Hypothalamus (tissue), 51 donors: ENCODE measurements around the gene ADK.
"Not testable (repeated sequence)": the region's sequence is repeated elsewhere in the genome, so short reads cannot be mapped to it uniquely, and the experiment has no call there.

ENCODE experiments used
- DNase-seq, 51 donors: peaks; one replicate each; lab custom pipeline; 2025; lab: John Stamatoyannopoulos, UW

Gene ADK

DNA sequence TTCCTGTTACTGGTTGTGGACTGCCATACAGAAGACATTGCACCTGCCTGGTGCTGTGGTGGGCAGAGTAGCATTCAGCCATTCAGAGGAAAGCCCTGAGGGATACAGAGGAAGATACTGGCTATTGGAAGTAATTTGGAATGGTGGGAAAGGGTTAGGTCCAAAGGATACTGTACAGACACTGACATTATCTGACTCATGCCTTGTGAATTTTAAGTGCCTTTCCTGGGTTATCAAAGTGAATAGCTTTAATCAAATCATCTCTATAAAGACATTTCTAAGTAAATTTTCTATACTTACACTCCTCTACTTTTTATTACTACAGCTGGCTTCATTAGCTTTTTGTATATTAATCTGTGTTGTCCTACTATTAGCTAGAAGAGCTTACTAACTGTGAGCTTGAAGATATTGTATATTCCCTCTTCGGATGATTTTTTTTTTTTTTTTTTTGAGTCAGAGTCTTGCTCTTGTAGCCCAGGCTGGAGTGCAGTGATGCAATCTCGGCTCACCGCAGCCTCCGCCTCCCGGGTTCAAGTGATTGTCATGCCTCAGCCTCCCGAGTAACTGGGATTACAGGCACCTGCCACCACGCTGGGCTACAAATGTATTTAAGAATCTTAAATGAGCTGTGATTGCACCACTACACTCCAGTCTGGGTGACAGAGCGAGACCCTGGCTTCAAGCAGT lies 186.5 kb downstream of the ADK start:
- DNase-seq = no peak

DNA sequence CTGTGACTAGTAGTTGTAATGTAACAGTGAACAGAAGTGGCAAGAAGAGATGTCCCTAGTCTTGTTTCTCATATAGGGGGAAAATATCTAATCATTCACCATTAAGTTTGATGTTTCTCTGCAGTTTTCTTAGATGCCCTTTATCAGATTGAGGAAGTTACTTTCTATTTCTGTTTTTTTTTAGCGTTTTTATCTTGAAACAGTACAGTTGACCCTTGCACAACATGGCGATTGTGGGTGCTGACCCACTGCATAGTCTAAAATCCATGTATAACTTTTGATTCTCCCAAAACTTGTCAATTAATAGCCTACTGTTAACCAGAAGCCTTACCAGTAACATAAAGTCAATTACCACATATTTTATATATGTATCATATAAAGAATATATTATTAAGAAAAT lies 192.0 kb downstream of the ADK start:
- no peak for DNase-seq

DNA sequence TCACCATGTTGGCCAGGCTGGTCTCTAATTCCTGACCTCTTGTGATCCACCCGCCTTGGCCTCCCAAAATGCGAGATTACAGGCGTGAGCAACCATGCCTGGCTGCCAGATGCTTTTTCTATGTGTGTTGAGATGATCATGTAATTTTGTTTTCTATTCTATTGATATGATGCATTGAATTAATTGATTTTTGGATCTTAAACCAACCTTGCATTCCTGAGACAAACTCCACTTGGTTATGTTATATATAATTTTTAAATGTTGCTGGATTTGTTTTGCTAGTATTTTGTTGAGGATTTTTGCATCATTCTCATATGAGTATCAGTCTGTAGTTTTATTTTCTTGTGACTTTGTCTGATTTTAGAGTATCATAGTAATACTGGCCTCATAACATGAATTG lies 192.8 kb downstream of the ADK start:
- DNase-seq = no peak

DNA sequence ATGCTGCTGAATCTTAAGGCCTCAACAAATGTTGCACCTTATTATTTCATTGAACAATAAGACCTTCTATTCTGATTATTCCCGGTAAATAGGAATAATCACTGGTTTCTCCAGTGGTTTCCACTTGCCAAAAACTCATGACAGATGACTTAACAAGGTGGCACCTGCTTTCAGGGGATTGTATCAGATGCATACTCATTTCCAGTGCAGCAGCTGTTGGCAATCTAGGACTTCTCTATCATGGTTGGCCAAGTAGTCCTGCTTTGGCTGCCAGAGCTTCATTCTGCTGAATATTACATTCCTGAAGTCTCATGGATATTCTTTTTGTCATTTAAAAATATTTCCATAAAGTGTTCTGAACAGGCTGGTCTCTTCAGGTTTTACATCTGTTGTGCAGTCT lies 193.3 kb downstream of the ADK start:
- DNase-seq = no peak

DNA sequence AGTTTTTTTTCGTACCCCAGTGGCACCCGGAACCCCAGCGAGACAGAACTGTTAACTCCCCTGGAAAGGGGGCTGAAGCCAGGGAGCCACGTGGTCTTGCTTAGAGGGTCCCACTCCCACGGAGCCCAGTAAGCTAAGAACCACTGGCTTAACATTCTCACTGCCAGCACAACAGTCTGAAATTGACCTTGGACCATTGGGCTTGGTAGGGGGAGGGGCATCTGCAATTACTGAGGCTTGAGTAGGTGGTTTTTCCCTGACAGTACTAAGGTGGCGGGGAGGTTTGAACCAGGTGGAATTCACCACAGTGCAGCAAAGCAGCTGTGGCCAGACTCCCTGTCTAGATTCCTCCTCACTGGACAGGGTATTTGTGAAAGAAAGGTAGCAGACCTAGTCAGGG lies 196.5 kb downstream of the ADK start:
- no peak for DNase-seq

DNA sequence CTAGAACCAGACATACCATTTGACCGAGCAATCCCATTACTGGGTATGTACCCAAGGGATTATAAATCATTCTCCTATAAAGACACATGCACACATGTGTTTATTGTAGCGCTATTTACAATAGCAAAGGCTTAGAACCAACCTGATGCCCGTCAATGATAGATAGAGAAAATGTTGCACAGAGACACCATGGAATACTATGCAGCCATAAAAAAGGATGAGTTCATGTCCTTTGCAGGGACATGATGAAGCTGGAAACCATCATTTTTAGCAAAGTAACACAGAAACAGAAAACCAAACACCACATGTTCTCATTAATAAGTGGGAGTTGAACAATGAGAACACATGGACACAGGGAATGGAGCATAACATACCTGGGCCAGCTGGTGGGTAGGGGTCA lies 202.0 kb downstream of the ADK start:
- not testable (repeated sequence) for DNase-seq

DNA sequence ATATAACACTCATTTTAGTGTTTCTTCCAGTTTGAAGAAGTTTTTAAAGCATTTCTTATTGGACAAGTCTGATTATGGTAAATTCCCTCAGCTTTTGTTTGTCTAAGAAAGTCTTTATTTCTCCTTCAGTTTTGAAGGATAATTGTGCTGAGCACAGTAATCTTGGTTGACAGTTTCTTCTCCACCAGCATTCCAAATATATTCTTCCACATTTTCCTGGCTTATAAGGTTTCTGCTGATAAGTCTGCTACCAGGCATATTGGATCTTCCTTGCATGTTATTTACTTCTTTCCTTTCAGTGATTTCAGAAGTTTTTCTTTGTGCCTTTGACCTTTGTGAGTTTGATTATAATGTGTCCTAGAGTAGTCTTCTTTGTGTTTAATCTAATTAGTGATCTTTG lies 210.7 kb downstream of the ADK start:
- DNase-seq = no peak

DNA sequence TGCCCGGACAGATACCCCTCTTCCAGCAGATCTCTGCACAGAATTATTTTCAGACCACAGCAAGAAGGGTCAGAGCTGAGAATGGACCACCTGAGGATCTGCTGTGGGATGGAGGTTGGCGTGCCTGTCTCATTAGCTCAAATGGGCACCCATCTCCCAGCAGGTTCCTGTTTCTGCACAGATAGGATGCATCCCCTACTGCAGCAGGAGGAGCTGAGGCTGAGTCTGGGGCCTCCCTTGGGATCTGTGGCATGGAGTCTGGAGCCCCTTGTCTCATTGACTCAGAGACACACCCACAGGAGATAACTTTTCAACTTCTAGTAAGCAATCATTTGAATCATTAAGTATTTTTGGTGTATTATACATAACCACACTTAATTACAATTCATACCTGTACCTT lies 212.7 kb downstream of the ADK start:
- DNase-seq = no peak

DNA sequence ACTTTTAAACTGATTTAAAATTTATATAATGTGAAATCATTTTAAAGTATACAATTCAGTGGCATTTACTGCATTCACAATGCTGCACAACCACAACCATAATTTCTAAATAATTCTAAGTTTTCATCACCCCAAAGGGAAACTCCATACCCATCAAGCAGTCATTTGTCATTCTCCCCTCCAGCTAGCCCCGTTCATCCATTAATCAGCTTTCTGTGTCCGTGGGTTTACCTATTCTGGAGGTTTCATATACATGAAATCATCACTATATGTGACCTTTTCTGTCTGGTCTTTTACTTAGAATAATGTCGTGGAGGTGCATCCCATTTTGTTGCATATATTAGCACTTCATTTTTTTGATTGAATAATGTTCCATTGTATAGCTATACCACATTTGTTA lies 214.1 kb downstream of the ADK start:
- DNase-seq = no peak

DNA sequence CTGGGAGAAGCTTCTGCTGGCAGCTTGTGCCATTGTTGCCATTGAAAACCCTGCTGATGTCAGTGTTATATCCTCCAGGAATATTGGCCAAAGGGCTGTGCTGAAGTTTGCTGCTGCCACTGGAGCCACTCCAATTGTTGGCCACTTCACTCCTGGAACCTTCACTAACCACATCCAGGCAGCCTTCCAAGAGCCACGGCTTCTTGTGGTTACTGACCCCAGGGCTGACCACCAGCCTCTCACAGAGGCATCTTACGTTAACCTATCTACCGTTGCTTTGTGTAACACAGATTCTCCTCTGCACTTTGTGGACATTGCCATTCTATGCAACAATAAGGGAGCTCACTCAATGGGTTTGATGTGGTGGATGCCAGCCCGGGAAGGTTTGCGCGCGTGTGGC lies 220.7 kb downstream of the ADK start:
- no peak for DNase-seq

DNA sequence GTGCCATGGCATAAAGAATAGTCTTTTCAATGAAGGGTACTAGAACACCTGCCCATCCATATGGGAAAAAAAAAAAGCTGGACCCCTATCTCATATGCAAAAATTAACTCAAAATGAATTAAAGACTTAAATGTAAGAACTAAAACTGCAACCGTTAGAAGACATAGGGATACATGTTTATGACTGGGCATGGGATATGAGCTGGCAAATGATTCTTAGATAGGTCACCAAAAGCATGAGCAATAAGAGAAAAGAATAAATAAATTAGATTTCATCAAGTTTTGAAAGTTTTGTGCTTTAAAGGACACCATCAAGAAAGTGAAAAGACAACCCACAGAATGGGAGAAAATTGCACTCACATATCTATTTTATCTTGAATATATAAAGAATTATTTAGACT lies 222.0 kb downstream of the ADK start:
- DNase-seq = no peak

DNA sequence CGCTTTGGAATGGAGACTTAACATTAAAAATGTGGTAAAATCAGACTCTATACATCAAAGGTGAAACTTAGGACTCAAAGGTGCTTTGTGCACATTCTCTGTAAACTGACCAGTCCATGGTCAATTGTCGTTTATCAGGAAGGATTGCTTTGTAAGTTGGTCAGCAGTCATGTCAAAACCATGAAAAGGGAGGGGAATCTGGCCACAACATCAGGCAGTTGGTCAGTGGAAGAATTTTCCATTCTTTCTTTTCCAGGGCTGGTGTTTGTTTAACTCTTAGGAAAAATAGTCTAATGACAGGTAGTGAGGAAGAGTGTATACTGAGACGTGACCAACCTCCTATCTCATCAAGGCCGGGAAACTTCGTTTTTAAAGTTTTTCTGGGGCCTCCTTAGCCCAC lies 226.5 kb downstream of the ADK start:
- DNase-seq = no peak

DNA sequence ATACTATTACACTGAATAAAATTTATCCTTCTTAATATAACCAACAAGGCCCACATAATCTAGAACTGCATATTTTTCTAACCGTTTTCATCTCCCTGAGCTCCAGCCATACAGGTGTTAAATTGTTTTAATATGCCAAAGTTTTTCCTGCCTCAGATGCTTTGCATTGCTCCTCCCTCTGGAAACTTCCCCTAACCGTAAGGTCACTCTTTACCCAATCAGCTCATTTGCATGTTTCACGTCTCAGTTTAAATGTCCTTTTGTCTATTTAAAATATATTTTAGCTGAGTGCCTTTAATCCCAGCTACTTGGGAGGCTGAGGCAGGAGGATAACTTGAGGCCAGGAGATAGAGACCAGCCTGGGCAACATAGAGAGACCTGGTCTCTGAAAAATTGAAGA lies 228.5 kb downstream of the ADK start:
- no peak for DNase-seq

DNA sequence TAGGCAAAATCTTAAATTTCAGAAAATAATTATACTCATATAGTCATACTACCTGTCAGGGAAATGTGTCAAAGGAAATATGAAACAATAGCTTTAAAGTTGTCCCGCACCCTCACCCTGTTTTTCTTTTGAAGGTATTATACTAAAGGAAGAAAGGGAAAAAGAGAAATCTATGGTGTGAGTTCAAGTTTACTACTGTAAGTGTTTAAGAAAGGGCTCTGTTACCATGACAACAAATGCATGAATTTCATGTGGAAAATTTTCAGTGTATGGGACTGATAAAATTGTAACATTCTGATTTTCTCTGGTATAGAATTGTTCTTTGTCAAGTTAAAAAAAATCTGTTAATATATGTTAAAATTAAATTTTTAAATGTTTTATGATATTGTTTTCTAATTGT lies 229.8 kb downstream of the ADK start:
- DNase-seq = no peak

DNA sequence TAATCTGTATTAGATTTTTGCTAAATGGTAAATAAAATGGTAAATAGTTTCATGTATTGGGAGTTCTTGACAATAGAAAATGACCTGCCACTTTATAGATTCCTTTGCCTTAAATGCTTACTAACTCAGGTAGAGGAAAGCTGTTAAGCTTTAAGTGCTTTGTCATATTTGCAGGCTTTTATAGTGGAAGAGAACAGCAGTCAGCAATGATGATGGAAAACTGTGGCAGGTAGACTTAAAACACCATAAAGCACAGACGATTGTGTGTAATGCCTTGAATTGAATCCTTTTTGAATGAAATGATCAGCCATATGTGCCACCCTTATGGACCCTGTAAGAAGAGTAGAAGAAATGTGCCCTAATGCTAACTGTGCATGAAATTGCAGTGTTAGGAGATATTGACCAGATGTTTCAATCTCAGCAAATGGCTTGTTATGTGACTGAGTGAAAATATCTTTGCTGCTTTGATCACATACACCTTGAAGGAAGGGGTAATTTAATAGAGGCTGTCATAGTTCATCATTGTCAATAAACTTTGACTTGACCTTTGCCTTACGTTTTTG lies 230.4 kb downstream of the ADK start:
- no peak for DNase-seq

DNA sequence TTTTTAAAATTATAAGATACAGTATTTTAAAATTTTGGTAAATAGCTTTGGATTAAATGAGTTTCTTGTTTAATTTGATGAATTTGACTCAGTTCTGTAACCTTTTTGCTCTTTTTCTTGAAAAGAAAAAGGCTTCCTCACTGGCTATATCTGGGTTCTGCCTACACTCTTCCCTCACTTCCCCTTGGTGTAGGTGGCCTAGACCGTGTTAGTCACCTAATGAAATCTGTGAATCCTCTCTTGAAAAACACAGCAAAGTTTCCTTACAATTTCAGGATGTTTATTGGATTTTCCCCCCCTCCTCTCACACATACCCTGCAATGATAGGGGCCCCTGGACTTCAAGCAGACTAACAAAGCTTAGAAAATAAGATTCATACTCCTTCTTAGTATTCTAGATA lies 231.6 kb downstream of the ADK start:
- no peak for DNase-seq

DNA sequence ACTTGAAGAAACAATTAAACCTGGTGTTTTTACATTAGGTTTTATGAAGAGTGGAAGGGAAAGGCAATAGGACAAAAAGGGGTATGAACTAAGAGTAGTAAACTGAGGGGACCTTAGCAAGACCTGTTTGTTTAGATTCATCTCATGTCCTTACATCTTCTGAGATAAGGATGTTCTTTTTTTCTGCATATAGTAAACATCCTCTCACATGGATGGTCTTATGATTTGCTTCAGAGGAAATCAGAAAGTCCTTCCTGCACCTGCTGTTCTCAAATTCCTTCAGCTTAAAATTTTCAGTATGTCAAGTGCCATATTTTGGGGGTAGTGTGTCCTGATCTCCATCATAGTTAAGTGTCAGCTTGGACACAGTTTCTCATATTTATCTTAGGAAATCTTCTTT lies 232.6 kb downstream of the ADK start:
- DNase-seq = no peak

DNA sequence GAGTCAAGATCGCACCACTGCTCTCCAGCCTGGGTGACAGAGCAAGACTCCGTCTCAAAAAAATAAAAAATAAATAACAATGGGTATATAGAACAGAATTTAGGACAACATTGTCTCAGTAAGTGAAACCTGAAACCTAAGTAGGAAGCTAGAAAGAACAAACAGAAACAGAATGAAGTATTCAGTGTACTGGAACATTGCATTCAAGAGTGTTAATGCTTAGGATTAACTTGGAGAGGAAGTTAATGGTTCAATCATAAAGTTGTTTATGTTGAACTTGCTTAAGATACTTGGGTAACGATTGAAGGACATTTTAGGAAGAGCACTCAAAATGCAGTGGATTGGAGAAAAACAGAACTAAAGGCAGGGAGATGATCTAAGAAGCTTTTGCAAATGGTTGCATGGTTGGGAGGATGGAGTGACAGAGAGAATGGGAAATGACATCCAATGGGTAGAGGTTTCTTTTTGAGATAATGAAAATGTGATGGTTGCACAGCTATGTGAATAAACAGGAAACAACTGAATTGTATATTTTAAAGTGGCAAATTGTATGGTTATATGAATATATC lies 233.7 kb downstream of the ADK start:
- no peak for DNase-seq

DNA sequence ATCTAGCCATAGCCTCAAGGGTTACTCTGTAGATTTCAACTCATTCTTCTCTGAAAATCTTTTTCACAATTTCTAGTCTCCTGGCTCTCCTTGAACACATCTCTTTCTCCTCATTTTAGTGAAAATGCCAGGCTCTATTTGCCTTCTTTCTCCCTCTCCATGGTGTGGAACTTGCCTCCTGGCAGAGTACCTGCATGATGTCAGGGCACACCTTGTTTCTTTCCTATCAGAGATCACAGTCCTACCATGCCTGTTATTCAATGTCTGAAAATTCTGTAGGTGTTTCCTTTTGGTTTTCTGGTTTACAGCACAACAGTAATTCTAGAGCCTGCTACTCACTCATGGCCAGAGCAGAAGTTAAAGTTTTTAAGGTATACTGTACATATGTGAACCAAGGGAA lies 237.8 kb downstream of the ADK start:
- DNase-seq = no peak

DNA sequence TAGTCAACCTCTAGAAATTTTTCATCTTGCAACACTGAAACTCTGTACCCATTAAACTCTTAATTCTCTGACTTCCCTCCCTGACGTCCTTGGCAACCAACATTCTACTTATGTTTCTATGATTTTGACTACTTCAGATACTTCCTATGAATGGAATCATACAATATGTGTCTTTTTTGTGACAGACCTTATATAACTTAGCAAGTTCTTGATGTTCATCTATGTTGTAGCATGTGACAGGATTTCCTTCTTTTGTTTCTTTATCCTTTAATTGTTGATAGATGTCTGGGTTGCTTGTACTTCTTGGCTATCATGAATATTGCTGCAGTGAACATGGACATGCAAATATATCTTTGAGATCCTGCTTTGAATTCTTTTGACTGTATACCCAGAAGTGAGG lies 240.8 kb downstream of the ADK start:
- no peak for DNase-seq

DNA sequence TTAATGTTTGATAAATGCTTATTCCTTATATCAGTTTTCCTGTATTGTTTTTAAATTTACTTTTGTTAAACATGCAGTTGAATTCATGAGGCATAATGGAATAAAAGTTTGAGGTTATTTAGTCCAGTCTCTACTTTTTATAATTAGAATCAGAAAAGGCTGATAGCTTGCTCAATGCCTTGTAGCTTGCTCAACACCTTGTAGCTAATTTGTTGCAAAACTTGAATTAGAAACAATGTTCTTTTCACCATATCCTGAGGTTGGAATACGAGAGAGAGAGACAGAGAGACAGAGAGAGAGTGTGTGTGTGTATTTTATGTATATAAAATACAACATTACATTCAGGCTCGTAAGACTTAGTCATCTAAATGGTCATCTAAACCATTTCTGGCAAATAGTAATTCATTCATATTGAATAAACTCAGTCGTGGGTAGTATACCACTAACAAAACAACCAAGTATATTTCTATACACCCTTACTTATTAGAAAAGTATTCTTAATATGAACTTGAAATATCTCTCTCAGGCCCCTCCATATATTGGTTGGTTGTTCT lies 243.5 kb downstream of the ADK start:
- no peak for DNase-seq

DNA sequence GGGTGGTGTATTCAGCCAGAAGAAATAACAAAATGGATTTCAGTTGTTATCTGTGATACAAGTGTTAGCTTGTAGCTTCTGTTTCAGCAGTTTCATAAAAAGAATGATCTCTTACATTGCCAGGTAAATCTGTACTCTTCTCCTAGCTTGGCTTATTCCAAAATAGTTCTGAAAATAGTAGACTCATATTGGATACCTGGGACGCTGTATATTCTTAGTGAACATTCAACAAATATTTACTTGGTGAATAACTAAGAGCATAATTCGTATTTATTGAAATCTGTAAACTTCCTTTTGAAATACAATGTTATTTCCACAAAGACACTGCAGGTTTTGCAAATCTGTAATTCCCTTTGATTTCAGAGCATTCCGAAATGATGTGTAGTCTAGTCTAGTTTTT lies 249.2 kb downstream of the ADK start:
- DNase-seq = no peak

DNA sequence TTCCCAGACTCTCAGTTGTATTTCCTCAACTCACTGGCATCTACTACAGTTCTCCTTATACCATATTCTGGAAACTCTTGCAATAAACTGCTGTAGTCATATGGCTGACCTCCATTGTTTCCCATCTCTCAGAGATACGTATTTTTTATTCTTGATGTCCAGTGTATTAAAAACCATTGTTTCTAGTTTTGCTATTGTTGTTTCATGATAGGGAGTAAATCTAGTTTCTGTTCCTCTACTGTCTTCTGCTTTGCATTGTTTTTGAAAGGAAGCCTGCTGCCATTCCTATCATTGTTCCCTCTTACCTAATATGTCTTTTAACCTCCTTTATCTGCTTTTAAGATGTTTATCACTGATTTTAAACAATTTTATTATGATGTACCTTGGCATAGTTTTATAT lies 255.0 kb downstream of the ADK start:
- no peak for DNase-seq
